Endothelial cell (in vitro differentiated cells): Measurements from ENCODE around the gene CYTH2. TPM values are rescaled to one million over a fixed set of nuclear protein-coding genes. Genes with fewer than 3 reads are reported as not detected.
A peak's percentile ranks its signal among the peaks of the same experiment; 100 is the strongest.

Source experiments
- DNase-seq: peaks from one replicate; pipeline ENCODE4 v3.0.0; 2021; ENCODE audit warnings: low spot score
- H3K27ac Mint-ChIP-seq: one replicate; pipeline ENCODE4 v1.8.0; 2021; ENCODE audit warnings: mixed read lengths, inconsistent platforms; ENCODE audit not compliant: unreplicated experiment
- H3K27me3 Mint-ChIP-seq: one replicate; pipeline ENCODE4 v1.8.0; 2021; ENCODE audit warnings: mild to moderate bottlenecking, moderate library complexity, mixed read lengths, inconsistent platforms; ENCODE audit not compliant: unreplicated experiment
- H3K36me3 Mint-ChIP-seq: one replicate; pipeline ENCODE4 v1.8.0; 2021; ENCODE audit warnings: mild to moderate bottlenecking, low read depth, mixed read lengths, inconsistent platforms; ENCODE audit not compliant: unreplicated experiment
- H3K4me1 Mint-ChIP-seq: one replicate; pipeline ENCODE4 v1.8.0; 2021; ENCODE audit warnings: mild to moderate bottlenecking, mixed read lengths, inconsistent platforms; ENCODE audit not compliant: unreplicated experiment
- H3K4me3 Mint-ChIP-seq: one replicate; pipeline ENCODE4 v1.8.0; 2021; ENCODE audit warnings: mild to moderate bottlenecking, mixed read lengths, inconsistent platforms; ENCODE audit not compliant: unreplicated experiment
- H3K9me3 Mint-ChIP-seq: one replicate; pipeline ENCODE4 v1.8.0; 2021; ENCODE audit warnings: mixed read lengths, inconsistent platforms; ENCODE audit not compliant: unreplicated experiment
- CTCF ChIP-seq: fragments of 200-600 bp; sonication (generic); IDR thresholded peaks from one replicate; pipeline ENCODE4 v1.5.0; 2021; ENCODE audit warnings: antibody characterized with exemption; ENCODE audit not compliant: unreplicated experiment
- total RNA-seq: library from RNA; stranded (reverse); fragmentation: NEBNext Ultra II Directional; extraction: Animal tissue kit (Norgen Biotek cat#: 25700); gene quantifications from one replicate; pipeline ENCODE4 v1.2.1, GENCODE V29; 2021; ENCODE audit not compliant: unreplicated experiment

The CYTH2 gene
- total RNA-seq, 1 donor from 2014 or later = 165 TPM

GRCh38 chr19:48489608-48490216, 20.5 kb downstream of the CYTH2 start:
- Mint-ChIP-seq H3K9me3 (no peaks in the 10 kb centered on the region), H3K36me3 (no peaks in the 10 kb centered on the region), H3K27ac (no peak overlapping the region), H3K4me3 (no peak overlapping the region), H3K4me1 (peaks cover 13% of the 10 kb centered on the region), H3K27me3 (peaks cover 25% of the 10 kb centered on the region)
- DNase-seq = peak; percentile 95
- TF ChIP-seq CTCF = peak; percentile 83

GRCh38 chr19:48490981-48491792, 22.0 kb downstream of the CYTH2 start:
- H3K36me3 Mint-ChIP-seq = no peaks in the 10 kb centered on the region
- H3K4me3 Mint-ChIP-seq = peak overlapping the region; percentile 31
- no peaks in the 10 kb centered on the region for H3K9me3 Mint-ChIP-seq
- peaks cover 24% of the 10 kb centered on the region for H3K4me1 Mint-ChIP-seq
- TF ChIP-seq CTCF = no peak
- no peak for DNase-seq
- H3K27ac Mint-ChIP-seq = no peak overlapping the region
- peaks cover 27% of the 10 kb centered on the region for H3K27me3 Mint-ChIP-seq

GRCh38 chr19:48491793-48492123, 22.6 kb downstream of the CYTH2 start:
- Mint-ChIP-seq H3K9me3 (no peaks in the 10 kb centered on the region), H3K27me3 (peaks cover 27% of the 10 kb centered on the region), H3K4me1 (peaks cover 24% of the 10 kb centered on the region), H3K27ac (no peak overlapping the region), H3K36me3 (no peaks in the 10 kb centered on the region), H3K4me3 (peak overlapping the region; percentile 28)
- TF ChIP-seq CTCF = no peak
- no peak for DNase-seq

- Mint-ChIP-seq H3K27ac (peak overlapping the region; percentile 12), H3K4me1 (peaks cover 24% of the 10 kb centered on the region), H3K36me3 (no peaks in the 10 kb centered on the region), H3K9me3 (no peaks in the 10 kb centered on the region), H3K4me3 (peak overlapping the region; percentile 28), H3K27me3 (peaks cover 22% of the 10 kb centered on the region)
- TF ChIP-seq CTCF = no peak
- DNase-seq = peak; percentile 91
These were observed 24.0 kb downstream of the CYTH2 start for GRCh38 chr19:48492925-48493717.
